Amniotic stem cell (primary cell): ENCODE results near the gene KCNMA1.
A peak's percentile ranks its signal among the peaks of the same experiment; 100 is the strongest.

Source experiments
- DNase-seq: peaks from one replicate; lab custom pipeline; 2025; lab: John Stamatoyannopoulos, UW

The KCNMA1 gene

DNA sequence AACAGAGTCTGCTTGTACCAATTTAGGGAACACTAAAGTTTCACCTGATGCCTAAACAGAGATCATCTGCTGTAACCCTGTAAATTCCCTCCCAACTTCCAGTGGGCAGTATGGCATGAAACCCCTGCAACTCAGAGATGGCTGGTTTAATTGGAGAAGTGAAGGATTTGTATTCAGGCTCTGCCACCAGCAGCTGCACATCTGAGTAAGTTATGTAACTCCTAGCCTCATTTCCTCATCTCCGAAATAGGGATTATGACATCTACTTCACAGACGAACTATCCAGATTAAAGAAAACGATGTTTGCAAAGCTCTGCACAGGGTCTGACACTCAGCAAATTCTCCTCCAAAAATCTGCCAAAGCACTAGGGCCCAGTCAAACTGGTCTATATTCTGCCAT lies 493.0 kb downstream of the KCNMA1 start:
- no peak for DNase-seq

- DNase-seq: no peak
These were observed 498.1 kb downstream of the KCNMA1 start for GRCh38 chr10:77139252-77140160.

DNA sequence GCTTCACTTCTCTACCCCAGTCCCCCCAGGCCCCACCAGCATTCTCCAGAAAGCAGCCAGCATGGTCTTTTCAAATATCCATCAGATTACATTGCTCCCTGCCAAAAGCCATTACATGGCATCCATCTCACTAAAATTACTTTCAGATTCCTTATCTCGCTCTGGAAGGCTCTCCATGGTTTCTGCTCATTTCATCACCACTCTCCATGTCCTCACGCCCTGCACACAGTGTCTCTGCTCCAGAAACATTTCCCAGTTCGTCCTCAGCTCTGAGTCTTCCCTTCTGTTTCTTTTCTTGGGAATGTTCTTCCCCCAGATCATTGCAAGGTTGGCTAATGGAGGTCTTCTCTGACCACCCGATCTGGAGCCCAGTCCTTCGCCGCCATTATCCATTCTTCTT lies 499.1 kb downstream of the KCNMA1 start:
- DNase-seq: no peak

GRCh38 chr10:77135555-77135954 lies 502.1 kb downstream of the KCNMA1 start:
- DNase-seq: no peak

DNA sequence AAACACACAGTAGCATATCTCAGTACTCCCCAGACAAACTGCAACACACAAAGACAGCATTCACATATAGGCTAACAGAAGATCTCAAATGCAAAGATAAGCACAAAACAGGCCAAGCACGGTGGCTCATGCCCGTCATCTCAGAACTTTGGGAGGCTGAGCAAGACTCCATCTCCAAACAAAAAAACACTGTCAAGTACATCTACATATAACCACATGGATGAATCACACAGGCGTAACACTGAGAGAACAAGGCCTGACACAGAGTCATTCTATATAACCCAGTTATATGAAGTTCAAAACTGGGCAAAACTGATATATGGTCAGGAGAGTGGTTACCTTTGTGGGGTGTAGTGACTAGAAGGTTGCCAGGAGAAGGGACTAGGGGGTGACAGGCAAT lies 506.4 kb downstream of the KCNMA1 start:
- DNase-seq: no peak

DNA sequence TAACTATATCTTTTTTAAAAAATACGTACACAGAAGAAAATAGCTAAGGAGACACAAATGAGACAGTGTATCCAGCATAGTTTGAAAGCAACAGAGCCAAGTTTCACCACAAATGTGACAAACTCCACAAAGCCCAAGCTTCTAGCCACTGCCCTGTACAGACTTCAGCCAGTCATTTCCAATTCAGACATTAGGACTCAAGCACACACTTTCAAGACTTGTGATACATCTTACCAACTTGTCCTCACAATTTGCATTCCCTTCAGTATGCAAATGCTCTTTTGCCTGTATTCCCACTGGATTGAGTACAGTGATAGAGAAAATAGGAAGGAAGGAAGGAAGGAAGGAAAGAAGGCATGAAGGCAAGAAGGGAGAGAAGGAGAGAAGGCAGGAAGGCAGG lies 510.4 kb downstream of the KCNMA1 start:
- DNase-seq: no peak

- DNase-seq: no peak
These were observed 512.4 kb downstream of the KCNMA1 start for GRCh38 chr10:77125231-77125630.

GRCh38 chr10:77123330-77123729 lies 514.3 kb downstream of the KCNMA1 start:
- DNase-seq: no peak

DNA sequence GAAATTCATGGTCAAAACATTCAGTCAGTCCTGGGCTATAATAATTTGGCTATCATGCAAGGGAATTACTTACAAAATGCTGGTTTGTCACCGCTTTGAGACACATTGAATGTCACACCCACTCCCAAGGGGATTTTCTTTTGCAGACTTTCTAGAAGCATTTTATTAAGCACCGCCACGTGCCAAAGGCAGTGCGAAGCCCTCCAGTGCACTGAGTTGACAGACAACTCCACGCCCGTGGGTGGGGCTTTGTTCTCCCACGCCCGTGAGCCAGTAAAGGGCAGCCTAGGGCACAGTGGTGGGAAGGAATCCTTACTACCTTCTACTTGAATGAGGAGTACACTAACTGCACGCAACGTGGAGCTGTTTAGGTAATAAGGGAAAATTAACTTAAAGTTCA lies 515.8 kb downstream of the KCNMA1 start:
- DNase-seq: no peak

DNA sequence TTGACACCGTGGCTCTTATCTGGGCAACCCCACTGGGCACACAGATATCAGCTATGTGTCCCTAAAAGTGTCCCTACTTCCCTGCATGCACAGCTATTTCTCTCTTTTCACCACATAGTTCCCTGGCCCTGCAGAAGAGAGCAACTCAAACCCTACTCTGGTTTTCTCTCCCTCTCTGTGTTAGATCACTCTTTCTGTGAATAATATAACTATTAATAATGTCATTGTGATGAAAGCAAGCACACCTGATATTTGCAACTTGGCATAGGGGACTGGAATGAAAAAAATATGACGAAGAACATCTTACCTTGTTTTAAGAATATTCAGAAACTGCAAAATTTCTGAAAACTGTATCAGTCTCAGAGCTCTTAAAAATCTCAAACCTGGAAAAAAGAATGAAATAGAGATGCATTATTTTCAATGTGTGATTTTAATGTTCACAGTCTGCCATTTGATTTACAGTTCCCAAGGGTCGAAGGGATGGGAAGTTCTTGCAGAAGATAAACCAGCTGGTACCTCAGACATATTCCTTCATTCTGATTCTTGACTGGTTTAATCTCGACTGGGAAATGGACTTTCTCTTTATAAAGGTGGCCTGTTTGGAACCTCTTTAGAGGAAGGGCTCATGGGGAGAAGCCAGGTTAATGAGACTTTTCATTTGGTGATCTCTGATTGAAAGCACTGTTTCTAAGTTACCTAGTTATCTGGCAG lies 516.8 kb downstream of the KCNMA1 start:
- no peak for DNase-seq

DNA sequence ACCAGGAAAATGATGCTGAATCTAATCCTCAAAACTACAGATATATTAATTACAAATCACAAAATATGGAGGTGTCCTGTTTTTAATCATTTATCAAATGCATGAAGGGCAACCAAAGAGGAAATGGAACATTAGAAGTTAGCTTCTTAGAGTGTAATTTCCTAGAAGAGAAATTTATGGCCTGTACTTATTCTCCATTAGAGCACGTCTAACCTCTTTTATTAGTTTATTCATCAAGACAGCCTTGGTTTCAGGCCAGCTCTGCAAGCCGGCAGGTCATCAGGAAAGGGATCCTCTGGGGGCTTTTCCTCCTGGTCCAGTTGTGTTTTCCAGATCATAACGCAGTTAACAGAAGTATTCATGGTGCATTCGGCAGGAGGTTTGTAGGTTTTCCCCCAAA lies 517.6 kb downstream of the KCNMA1 start:
- no peak for DNase-seq

GRCh38 chr10:77118603-77119282 lies 518.9 kb downstream of the KCNMA1 start:
- no peak for DNase-seq

GRCh38 chr10:77117501-77117900 lies 520.1 kb downstream of the KCNMA1 start:
- no peak for DNase-seq

DNA sequence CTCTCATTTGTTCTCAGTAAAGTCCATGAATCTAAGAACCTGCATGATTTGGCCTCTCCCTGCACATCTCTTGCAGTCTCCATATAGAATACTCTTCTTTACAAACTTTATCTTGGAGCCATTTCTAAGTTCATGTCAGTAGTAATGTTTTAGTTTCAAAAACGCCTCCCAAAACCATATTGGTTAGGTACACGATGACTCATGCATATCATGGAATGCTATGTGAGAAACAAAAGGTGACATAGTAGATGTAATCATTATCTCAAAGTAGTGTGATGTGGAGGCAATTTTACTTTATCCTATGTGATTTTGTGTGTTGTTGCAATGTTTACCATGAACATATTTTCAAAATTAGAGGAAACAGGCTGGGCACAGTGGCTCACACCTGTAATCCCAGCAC lies 520.7 kb downstream of the KCNMA1 start:
- DNase-seq: no peak

DNA sequence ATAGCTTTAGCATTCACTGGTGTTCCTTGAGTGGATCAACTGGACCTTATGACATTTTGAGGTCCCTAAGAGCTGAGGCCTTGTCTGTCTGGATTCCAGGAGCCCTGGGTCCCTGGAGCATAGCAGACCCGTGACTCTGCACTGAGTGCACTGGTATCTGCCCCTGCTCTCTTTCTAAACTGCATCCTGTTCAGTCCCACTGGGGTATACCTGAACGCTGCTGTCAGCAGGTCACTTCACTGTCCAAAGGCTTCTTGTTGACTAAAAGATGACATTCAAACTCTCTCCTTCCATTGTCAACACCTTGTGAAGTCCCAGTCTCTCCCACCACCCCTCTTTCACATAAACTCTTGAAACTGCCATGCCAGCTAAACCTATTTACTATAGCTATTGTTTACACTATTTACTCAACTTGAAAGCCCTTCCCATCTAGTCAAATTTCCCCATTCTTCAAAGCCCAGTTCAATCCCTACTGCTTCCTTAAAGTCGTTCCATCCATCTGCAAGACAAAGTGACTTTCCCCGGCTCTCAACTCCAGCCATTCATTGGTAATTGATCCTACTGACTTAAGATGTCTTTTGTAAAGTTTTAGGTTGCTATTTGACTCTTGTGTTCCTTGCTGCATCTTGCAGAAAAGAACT lies 523.3 kb downstream of the KCNMA1 start:
- DNase-seq: no peak

- peak; percentile 17 for DNase-seq
These were observed 525.7 kb downstream of the KCNMA1 start for GRCh38 chr10:77111611-77112550.

- no peak for DNase-seq
These were observed 526.9 kb downstream of the KCNMA1 start for GRCh38 chr10:77110757-77111156.

DNA sequence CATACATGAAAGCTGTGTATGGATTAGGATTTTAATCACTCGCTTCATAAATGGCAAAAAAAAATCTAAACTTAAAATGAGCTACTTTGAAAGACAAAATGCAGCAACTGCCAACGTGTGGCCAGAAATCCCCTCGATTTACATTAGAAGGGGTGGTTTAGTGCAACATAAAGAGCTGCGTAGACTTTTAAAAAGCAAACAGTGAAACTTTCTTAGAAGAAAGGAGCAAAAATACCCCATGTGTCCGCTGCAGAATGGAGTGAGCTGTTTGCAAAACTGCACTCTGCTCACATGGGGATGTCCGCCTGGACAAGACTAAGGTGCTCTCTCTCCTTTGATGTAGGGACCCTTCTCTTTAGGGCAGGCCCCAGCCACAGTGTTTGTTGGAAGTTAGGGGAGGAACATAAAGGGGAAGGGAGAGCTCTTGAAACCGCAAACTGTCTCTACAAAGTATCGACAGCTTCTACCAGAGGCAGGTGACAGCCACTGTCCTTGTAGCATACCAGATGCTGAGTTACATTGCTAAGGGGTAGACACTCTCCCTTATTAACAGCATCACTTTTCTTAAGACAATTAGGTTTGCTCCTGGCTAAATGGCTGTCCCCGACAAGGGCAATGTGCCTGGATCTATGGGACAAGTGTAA lies 528.1 kb downstream of the KCNMA1 start:
- no peak for DNase-seq

DNA sequence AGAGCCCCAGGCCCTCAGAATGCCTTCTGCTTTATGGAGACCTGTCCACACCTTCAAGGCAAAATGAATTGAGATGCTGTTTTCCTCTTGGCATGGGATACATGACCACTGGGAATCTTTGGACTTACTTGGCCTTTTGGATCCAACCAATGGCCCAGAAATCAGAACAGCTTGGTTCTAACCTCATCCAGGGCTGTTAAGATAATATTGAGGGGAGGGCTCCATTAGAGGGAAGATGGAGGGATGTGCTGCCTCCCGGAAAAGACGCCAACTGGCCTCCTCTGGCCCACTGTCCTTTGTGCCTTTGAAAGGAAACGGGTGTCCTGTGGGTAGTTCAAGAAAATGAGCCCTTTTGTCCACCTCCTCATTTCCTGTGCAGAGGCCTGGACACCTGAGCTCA lies 530.9 kb downstream of the KCNMA1 start:
- DNase-seq: no peak

DNA sequence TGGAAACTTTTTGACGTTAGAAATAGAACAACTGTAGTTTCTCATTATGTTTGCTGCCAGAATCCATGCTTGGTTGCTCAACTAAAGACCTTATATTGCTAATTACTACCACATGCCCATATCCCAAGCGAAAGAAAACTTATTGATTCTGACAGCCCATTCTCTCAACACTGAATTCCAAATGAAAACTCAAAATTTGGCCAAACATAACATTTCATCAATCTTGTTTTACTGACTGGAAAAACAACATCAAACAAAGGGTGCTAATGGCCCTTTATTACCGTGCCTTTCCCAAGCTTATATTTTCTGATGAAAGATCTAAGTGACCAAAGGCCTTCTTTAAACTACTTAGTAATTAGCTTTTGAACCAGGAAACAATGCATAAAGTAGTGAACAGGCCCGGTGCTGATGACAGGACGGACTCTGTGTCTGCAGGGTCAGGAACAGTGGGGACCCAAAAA lies 531.8 kb downstream of the KCNMA1 start:
- DNase-seq: peak; percentile 15
